Measurements from ENCODE around the gene EVC.

The EVC gene

GRCh38 chr4:5735463-5735862, 24.5 kb downstream of the EVC start:
- no peak for DNase-seq

GRCh38 chr4:5738061-5738460, 27.1 kb downstream of the EVC start:
- DNase-seq = no peak

- no peak for DNase-seq
Observed at GRCh38 chr4:5742388-5742787, 31.4 kb downstream of the EVC start.

GRCh38 chr4:5742968-5743367, 32.0 kb downstream of the EVC start:
- no peak for DNase-seq

GRCh38 chr4:5746250-5746649, 35.2 kb downstream of the EVC start:
- no peak for DNase-seq

- DNase-seq = no peak
Observed at GRCh38 chr4:5746829-5747737, 36.1 kb downstream of the EVC start.

- DNase-seq = no peak
Observed at GRCh38 chr4:5747738-5748375, 36.9 kb downstream of the EVC start.

- DNase-seq = no peak
Observed at GRCh38 chr4:5749568-5749967, 38.6 kb downstream of the EVC start.

- DNase-seq = no peak
Observed at GRCh38 chr4:5750052-5750945, 39.3 kb downstream of the EVC start.

GRCh38 chr4:5750946-5751665, 40.1 kb downstream of the EVC start:
- DNase-seq = no peak

- no peak for DNase-seq
Observed at GRCh38 chr4:5751666-5752375, 40.8 kb downstream of the EVC start.

- no peak for DNase-seq
Observed at GRCh38 chr4:5752376-5753184, 41.6 kb downstream of the EVC start.

- no peak for DNase-seq
Observed at GRCh38 chr4:5753366-5753765, 42.4 kb downstream of the EVC start.

GRCh38 chr4:5753766-5754528, 42.9 kb downstream of the EVC start:
- no peak for DNase-seq

- no peak for DNase-seq
Observed at GRCh38 chr4:5754529-5754881, 43.5 kb downstream of the EVC start.

- no peak for DNase-seq
Observed at GRCh38 chr4:5755161-5755560, 44.2 kb downstream of the EVC start.

GRCh38 chr4:5755679-5756078, 44.7 kb downstream of the EVC start:
- DNase-seq = no peak

- DNase-seq = no peak
Observed at GRCh38 chr4:5756271-5756670, 45.3 kb downstream of the EVC start.

GRCh38 chr4:5757091-5757490, 46.1 kb downstream of the EVC start:
- DNase-seq = no peak

- DNase-seq = no peak
Observed at GRCh38 chr4:5757536-5757935, 46.5 kb downstream of the EVC start.

Data from activated effector memory CD4-positive, alpha-beta T cell treated with Interleukin-2 at 50 U/mL for 16 hours (primary cell).